HCT116 (cell line): ENCODE measurements around the gene PPP1R16B. TPM values are rescaled to one million over a fixed set of nuclear protein-coding genes. Genes with fewer than 3 reads are reported as not detected.

Experiments used
- ATAC-seq: fragments of 200-7000 bp; cut with Tn5 transposase; 2 replicates; pipeline ENCODE4 v1.9.1; 2020; ENCODE audit warnings: mild to moderate bottlenecking, moderate library complexity
- BruUV-seq: library from RNA; stranded (reverse); fragments of 400-500 nt; replicated peaks from 2 replicates; lab custom pipeline; 2021; lab: Mats Ljungman, UMichigan
- CTCF ChIA-PET: fragments of 300-600 bp; sonication (Branson Sonifier 250); formaldehyde crosslinking; loops from one replicate; lab custom pipeline; 2021; ENCODE audit warnings: antibody characterized with exemption; lab: Charles Lee
- POLR2A ChIA-PET: fragments of 300-600, 350-600 bp; sonication (Branson Sonifier 250); formaldehyde crosslinking; loops from one replicate; lab custom pipeline; 2021; ENCODE audit warnings: antibody characterized with exemption; lab: Charles Lee
- RAD21 ChIA-PET, 2 experiments: fragments of 300-600 bp; sonication (Branson Sonifier 250); formaldehyde crosslinking; loops; one replicate each; lab custom pipeline; 2023; ENCODE audit warnings: low total read pairs in 2 of 2; ENCODE audit not compliant: uncharacterized antibody in 2 of 2, unreplicated experiment in 2 of 2, low non-redundant PET in 1 of 2; lab: Charles Lee
- DNase-seq: peaks from one replicate; pipeline ENCODE4 v3.0.0-alpha.2; 2010; ENCODE audit warnings: low read depth, low spot score
- H2AFZ ChIP-seq: fragments of 200-600 bp; shearing (Covaris generic), sonication (generic); 2 replicates; pipeline ENCODE4 v1.6.1; 2017; ENCODE audit warnings: low read depth, mixed run types, mixed read lengths, antibody characterized with exemption, low read length; ENCODE audit not compliant: poor library complexity, severe bottlenecking
- H3K27ac ChIP-seq: 2 replicates; pipeline ENCODE4 v1.5.1; 2012; ENCODE audit warnings: low read depth, low read length
- H3K27me3 ChIP-seq: fragments of 200-600 bp; sonication (generic); 2 replicates; pipeline ENCODE4 v1.6.1; 2016; ENCODE audit warnings: mixed run types, low read length, mixed read lengths; ENCODE audit not compliant: insufficient read depth
- H3K36me3 ChIP-seq, 2 experiments: fragments of 200-500 bp in 1 of 2; fragments of 200-600 bp in 1 of 2; sonication (Bioruptor generic) in 1 of 2; sonication (generic) in 1 of 2; 2 replicates each; pipeline versions ENCODE4 v1.5.1 to v1.6.1; 2014 to 2016; ENCODE audit warnings: low read length in 2 of 2, inconsistent platforms in 1 of 2, mixed read lengths in 1 of 2, mixed run types in 1 of 2; ENCODE audit not compliant: insufficient read depth in 2 of 2, control insufficient read depth in 1 of 2
- H3K4me1 ChIP-seq, 2 experiments: fragments of 200-600 bp in 1 of 2; sonication (generic) in 1 of 2; 2 replicates each; pipeline versions ENCODE4 v1.5.1 to v1.6.1; 2012 to 2017; ENCODE audit warnings: low read length in 2 of 2, inconsistent platforms in 1 of 2, mild to moderate bottlenecking in 1 of 2, mixed read lengths in 1 of 2, mixed run types in 1 of 2, moderate library complexity in 1 of 2; ENCODE audit not compliant: insufficient read depth in 2 of 2, control insufficient read depth in 1 of 2
- H3K4me2 ChIP-seq: fragments of 200-600 bp; sonication (generic); 2 replicates; pipeline ENCODE4 v1.6.1; 2017; ENCODE audit warnings: mixed run types, low read length, mixed read lengths
- H3K4me3 ChIP-seq, 2 experiments: fragments of 200-600 bp in 1 of 2; sonication (generic) in 1 of 2; replicated peaks in 1 of 2; 2 replicates each; pipeline ENCODE4 v1.5.1; 2011 to 2016; ENCODE audit warnings: low read length in 2 of 2, control low read depth in 1 of 2, low read depth in 1 of 2, mild to moderate bottlenecking in 1 of 2, mixed read lengths in 1 of 2, mixed run types in 1 of 2
- H3K79me2 ChIP-seq: fragments of 200-600 bp; sonication (generic); 2 replicates; pipeline ENCODE4 v1.6.1; 2017; ENCODE audit warnings: mild to moderate bottlenecking, mixed run types, low read length, moderate library complexity, mixed read lengths; ENCODE audit not compliant: insufficient read depth
- H3K9ac ChIP-seq: fragments of 200-600 bp; sonication (generic); 2 replicates; pipeline ENCODE4 v1.6.1; 2016; ENCODE audit warnings: low read length, mixed read lengths
- H3K9me2 ChIP-seq: fragments of 200-600 bp; sonication (generic), shearing (Covaris generic); 2 replicates; pipeline ENCODE4 v1.6.1; 2017; ENCODE audit warnings: mixed run types, mild to moderate bottlenecking, moderate library complexity; ENCODE audit not compliant: insufficient read depth
- H3K9me3 ChIP-seq, 2 experiments: fragments of 200-500 bp in 1 of 2; fragments of 200-600 bp in 1 of 2; sonication (Bioruptor generic) in 1 of 2; sonication (generic) in 1 of 2; 2 replicates each; pipeline ENCODE4 v1.6.1; 2014 to 2017; ENCODE audit warnings: low read length in 2 of 2, mixed read lengths in 2 of 2, inconsistent platforms in 1 of 2, low read depth in 1 of 2, mild to moderate bottlenecking in 1 of 2, mixed run types in 1 of 2, moderate library complexity in 1 of 2; ENCODE audit not compliant: control insufficient read depth in 1 of 2, insufficient read depth in 1 of 2
- H4K20me1 ChIP-seq: fragments of 200-600 bp; sonication (generic), shearing (Covaris generic); 2 replicates; pipeline ENCODE4 v1.6.1; 2017; ENCODE audit warnings: mixed run types, mild to moderate bottlenecking, moderate library complexity; ENCODE audit not compliant: insufficient read depth
- EGR1 ChIP-seq: IDR thresholded peaks from 2 replicates; pipeline ENCODE4 v1.6.1; 2012; ENCODE audit warnings: low read depth
- ELF1 ChIP-seq: IDR thresholded peaks from 2 replicates; pipeline ENCODE4 v1.6.1; 2012; ENCODE audit warnings: low read depth, borderline replicate concordance
- EZH2 ChIP-seq: fragments of 200-600 bp; sonication (generic); IDR thresholded peaks from 2 replicates; pipeline ENCODE4 v1.6.1; 2017; ENCODE audit warnings: antibody characterized with exemption, mixed run types
- EZH2phosphoT487 ChIP-seq: fragments of 200-600 bp; IDR thresholded peaks from 2 replicates; pipeline ENCODE4 v1.6.1; 2018; ENCODE audit warnings: antibody characterized with exemption, borderline replicate concordance
- JUND ChIP-seq: IDR thresholded peaks from 2 replicates; pipeline ENCODE4 v1.6.1; 2012
- POLR2A ChIP-seq: IDR thresholded peaks from 2 replicates; pipeline ENCODE4 v1.7.0; 2011; ENCODE audit warnings: borderline replicate concordance; ENCODE audit not compliant: insufficient read depth, insufficient read length; ENCODE audit errors: extremely low read depth
- RAD21 ChIP-seq: IDR thresholded peaks from 2 replicates; pipeline ENCODE4 v1.6.1; 2012; ENCODE audit warnings: low read depth, mild to moderate bottlenecking
- SIN3A ChIP-seq: IDR thresholded peaks from 2 replicates; pipeline ENCODE4 v1.6.1; 2012; ENCODE audit warnings: low read depth
- SRF ChIP-seq: IDR thresholded peaks from 2 replicates; pipeline ENCODE4 v1.6.1; 2012; ENCODE audit warnings: low read depth
- ZNF274 ChIP-seq: fragments of 200-500 bp; sonication (Bioruptor generic); IDR thresholded peaks from 2 replicates; pipeline ENCODE4 v1.6.1; 2014; ENCODE audit warnings: mild to moderate bottlenecking, low read depth, low read length, inconsistent platforms
- intact Hi-C: fragments of 100-400 bp; cut with micrococcal nuclease; formaldehyde crosslinking; loops from 2 replicates; pipeline ENCODE4 v1.10.0; 2022
- total RNA-seq: library from RNA; stranded (reverse); gene quantifications from one replicate; pipeline ENCODE4 v1.2.1, GENCODE V29; 2021; ENCODE audit not compliant: unreplicated experiment
- TF ChIP-seq, protein P1 (sequence below): IDR thresholded peaks from 2 replicates; pipeline ENCODE4 v1.6.1; 2011; ENCODE audit warnings: mild to moderate bottlenecking, low read length, moderate library complexity; ENCODE audit not compliant: insufficient replicate concordance; ENCODE audit errors: extremely low read depth
- TF ChIP-seq, protein P2 (sequence below): IDR thresholded peaks from 2 replicates; pipeline ENCODE4 v1.6.1; 2012
- TF ChIP-seq, protein P3 (sequence below): IDR thresholded peaks from 2 replicates; pipeline ENCODE4 v1.6.1; 2012; ENCODE audit warnings: low read depth
- TF ChIP-seq, protein P4 (sequence below): IDR thresholded peaks from 2 replicates; pipeline ENCODE4 v1.6.1; 2012
- TF ChIP-seq, protein P5 (sequence below), 3 experiments: fragments of 200-600 bp in 1 of 3; sonication (generic) in 1 of 3; IDR thresholded peaks in 2 of 3; conservative IDR thresholded peaks in 1 of 3; 2 replicates each; pipeline ENCODE4 v1.5.1; 2012 to 2017; ENCODE audit warnings: low read depth in 2 of 3, low read length in 2 of 3, antibody characterized with exemption in 1 of 3, borderline replicate concordance in 1 of 3, control low read depth in 1 of 3, mild to moderate bottlenecking in 1 of 3, mixed read lengths in 1 of 3, mixed run types in 1 of 3, moderate library complexity in 1 of 3; ENCODE audit not compliant: insufficient read depth in 1 of 3

The PPP1R16B gene
- total RNA-seq, 1 experiment from 2014 or later: 0.52 TPM

DNA sequence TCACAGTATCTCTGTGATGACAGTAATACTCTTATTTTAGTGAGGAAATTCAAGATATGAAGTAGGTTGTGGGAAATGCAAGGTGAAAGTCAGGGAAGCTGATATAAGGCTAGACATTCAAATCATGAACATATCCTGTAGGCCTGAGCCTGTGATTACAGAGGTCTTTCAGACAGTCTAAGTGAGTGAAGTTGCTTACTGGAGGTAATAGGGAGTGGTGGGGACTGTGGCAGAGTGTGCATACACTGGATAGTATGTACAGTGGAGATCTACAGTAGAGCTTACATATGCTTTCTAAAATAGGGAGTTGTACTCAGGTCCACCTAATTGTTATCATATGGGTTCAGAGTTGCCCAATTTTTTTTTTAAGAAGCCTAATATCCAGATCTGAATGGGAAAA lies 159.8 kb downstream of the PPP1R16B start (continued):
- TF ChIP-seq, protein P1, sequence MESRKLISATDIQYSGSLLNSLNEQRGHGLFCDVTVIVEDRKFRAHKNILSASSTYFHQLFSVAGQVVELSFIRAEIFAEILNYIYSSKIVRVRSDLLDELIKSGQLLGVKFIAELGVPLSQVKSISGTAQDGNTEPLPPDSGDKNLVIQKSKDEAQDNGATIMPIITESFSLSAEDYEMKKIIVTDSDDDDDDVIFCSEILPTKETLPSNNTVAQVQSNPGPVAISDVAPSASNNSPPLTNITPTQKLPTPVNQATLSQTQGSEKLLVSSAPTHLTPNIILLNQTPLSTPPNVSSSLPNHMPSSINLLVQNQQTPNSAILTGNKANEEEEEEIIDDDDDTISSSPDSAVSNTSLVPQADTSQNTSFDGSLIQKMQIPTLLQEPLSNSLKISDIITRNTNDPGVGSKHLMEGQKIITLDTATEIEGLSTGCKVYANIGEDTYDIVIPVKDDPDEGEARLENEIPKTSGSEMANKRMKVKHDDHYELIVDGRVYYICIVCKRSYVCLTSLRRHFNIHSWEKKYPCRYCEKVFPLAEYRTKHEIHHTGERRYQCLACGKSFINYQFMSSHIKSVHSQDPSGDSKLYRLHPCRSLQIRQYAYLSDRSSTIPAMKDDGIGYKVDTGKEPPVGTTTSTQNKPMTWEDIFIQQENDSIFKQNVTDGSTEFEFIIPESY: no peak
- TF ChIP-seq SIN3A: no peak
- TF ChIP-seq, all 23 proteins: peak for 0

DNA sequence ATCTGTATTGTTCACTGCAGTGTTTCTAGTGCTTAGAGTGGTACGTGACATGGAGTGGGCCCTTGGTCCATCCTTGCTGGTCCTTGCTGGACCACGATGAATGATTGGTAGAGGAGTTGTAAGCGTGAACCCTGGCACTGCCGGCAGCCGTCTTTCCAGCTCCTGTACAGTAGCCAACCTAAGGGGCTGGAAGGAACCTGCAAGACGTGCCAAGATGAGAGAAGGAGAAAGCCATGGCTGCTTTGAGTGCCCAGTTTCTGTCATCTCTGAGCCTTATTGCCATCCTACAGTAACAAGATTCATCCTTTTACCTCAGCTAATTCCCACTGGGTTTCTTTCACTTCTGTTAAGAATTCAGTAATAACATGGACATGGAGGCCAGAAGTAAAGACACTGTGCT lies 162.6 kb downstream of the PPP1R16B start:
- no peak overlapping the region for H3K4me2 ChIP-seq
- TF ChIP-seq, protein P1: no peak
- TF ChIP-seq EZH2: no peak
- TF ChIP-seq SRF: no peak
- no peak for TF ChIP-seq POLR2A
- no peak for TF ChIP-seq EGR1
- no peak for TF ChIP-seq RAD21
- TF ChIP-seq, protein P2, sequence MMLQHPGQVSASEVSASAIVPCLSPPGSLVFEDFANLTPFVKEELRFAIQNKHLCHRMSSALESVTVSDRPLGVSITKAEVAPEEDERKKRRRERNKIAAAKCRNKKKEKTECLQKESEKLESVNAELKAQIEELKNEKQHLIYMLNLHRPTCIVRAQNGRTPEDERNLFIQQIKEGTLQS: no peak
- TF ChIP-seq, protein P3, sequence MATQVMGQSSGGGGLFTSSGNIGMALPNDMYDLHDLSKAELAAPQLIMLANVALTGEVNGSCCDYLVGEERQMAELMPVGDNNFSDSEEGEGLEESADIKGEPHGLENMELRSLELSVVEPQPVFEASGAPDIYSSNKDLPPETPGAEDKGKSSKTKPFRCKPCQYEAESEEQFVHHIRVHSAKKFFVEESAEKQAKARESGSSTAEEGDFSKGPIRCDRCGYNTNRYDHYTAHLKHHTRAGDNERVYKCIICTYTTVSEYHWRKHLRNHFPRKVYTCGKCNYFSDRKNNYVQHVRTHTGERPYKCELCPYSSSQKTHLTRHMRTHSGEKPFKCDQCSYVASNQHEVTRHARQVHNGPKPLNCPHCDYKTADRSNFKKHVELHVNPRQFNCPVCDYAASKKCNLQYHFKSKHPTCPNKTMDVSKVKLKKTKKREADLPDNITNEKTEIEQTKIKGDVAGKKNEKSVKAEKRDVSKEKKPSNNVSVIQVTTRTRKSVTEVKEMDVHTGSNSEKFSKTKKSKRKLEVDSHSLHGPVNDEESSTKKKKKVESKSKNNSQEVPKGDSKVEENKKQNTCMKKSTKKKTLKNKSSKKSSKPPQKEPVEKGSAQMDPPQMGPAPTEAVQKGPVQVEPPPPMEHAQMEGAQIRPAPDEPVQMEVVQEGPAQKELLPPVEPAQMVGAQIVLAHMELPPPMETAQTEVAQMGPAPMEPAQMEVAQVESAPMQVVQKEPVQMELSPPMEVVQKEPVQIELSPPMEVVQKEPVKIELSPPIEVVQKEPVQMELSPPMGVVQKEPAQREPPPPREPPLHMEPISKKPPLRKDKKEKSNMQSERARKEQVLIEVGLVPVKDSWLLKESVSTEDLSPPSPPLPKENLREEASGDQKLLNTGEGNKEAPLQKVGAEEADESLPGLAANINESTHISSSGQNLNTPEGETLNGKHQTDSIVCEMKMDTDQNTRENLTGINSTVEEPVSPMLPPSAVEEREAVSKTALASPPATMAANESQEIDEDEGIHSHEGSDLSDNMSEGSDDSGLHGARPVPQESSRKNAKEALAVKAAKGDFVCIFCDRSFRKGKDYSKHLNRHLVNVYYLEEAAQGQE: no peak
- no peak for TF ChIP-seq EZH2phosphoT487
- TF ChIP-seq, protein P4, sequence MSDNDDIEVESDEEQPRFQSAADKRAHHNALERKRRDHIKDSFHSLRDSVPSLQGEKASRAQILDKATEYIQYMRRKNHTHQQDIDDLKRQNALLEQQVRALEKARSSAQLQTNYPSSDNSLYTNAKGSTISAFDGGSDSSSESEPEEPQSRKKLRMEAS: no peak
- no peak for TF ChIP-seq ZNF274
- TF ChIP-seq, protein P5, sequence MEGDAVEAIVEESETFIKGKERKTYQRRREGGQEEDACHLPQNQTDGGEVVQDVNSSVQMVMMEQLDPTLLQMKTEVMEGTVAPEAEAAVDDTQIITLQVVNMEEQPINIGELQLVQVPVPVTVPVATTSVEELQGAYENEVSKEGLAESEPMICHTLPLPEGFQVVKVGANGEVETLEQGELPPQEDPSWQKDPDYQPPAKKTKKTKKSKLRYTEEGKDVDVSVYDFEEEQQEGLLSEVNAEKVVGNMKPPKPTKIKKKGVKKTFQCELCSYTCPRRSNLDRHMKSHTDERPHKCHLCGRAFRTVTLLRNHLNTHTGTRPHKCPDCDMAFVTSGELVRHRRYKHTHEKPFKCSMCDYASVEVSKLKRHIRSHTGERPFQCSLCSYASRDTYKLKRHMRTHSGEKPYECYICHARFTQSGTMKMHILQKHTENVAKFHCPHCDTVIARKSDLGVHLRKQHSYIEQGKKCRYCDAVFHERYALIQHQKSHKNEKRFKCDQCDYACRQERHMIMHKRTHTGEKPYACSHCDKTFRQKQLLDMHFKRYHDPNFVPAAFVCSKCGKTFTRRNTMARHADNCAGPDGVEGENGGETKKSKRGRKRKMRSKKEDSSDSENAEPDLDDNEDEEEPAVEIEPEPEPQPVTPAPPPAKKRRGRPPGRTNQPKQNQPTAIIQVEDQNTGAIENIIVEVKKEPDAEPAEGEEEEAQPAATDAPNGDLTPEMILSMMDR (IDR thresholded peaks at IDR 0.05 in 2 of 3, conservative IDR thresholded peaks at IDR 0.05 in 1 of 3; ENCODE audit: borderline replicate concordance in 1 of 3, insufficient read depth in 1 of 3, low read depth in 2 of 3, low read length in 2 of 3): no peak
- TF ChIP-seq JUND: no peak
- no peak for TF ChIP-seq ELF1
- no peaks in the 10 kb centered on the region for H3K9me3 ChIP-seq
- POLR2A ChIA-PET: no interaction called here
- no TSS peak for BruUV-seq
- no peak overlapping the region for H3K27ac ChIP-seq
- ATAC-seq: no peak
- no peaks in the 10 kb centered on the region for H3K9me2 ChIP-seq
- H3K4me3 ChIP-seq: no peak overlapping the region
- no peak overlapping the region for H3K9ac ChIP-seq
- no peaks in the 10 kb centered on the region for H3K27me3 ChIP-seq
- DNase-seq: no peak
- peaks cover 50% of the 10 kb centered on the region for H3K79me2 ChIP-seq
- CTCF ChIA-PET: no interaction called here
- H3K4me1 ChIP-seq: peaks cover 0 to 8% of the 10 kb centered on the region in 2 experiments; a peak in 3 of 4 replicates
- intact Hi-C loops: no loop called here
- H4K20me1 ChIP-seq: peaks cover 4% of the 10 kb centered on the region; the same call in 1 of the 2 replicates
- H3K36me3 ChIP-seq: peaks cover 5 to 10% of the 10 kb centered on the region in 2 experiments; a peak in 2 of 4 replicates
- no peak overlapping the region for H2AFZ ChIP-seq
- RAD21 ChIA-PET: no interaction called here
